ENCODE measurements around the gene ACVRL1.

GRCh38 chr12:51947246-51947996 lies 40.1 kb downstream of the ACVRL1 start:
- TF ChIP-seq POLR2A (IDR thresholded peaks at IDR 0.05; ENCODE audit: extremely low read depth, insufficient read length), result no peak
- no peak for TF ChIP-seq CTCF (IDR thresholded peaks at IDR 0.05; ENCODE audit: low read depth, low read length)
- no peak for TF ChIP-seq MYC (IDR thresholded peaks at IDR 0.05; ENCODE audit: low read depth, low read length)
